Measurements from ENCODE around the gene TMEM260.

DNA sequence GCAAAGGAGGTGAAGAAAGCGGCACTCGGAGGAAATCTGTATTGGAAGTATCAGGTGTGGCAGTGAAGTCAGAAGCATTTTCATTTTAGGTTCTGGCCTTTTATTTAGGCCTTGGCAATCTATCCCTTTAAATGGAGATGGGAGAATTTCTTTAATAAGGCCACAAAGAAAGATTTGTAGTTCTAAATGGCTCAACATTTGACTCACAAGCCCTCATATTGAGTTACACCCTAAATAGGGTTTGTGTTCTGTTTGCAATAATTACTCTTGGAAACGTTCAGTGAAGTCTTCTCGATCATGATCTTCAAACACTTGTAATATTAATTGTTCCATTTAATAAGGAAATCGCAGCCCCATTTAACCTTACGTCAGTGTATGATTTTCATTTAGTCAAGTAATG is 25.3 kb upstream of the TMEM260 start:
- TF ChIP-seq, protein P1, sequence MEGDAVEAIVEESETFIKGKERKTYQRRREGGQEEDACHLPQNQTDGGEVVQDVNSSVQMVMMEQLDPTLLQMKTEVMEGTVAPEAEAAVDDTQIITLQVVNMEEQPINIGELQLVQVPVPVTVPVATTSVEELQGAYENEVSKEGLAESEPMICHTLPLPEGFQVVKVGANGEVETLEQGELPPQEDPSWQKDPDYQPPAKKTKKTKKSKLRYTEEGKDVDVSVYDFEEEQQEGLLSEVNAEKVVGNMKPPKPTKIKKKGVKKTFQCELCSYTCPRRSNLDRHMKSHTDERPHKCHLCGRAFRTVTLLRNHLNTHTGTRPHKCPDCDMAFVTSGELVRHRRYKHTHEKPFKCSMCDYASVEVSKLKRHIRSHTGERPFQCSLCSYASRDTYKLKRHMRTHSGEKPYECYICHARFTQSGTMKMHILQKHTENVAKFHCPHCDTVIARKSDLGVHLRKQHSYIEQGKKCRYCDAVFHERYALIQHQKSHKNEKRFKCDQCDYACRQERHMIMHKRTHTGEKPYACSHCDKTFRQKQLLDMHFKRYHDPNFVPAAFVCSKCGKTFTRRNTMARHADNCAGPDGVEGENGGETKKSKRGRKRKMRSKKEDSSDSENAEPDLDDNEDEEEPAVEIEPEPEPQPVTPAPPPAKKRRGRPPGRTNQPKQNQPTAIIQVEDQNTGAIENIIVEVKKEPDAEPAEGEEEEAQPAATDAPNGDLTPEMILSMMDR (conservative IDR thresholded peaks at IDR 0.05 in 1 of 2, IDR thresholded peaks at IDR 0.05 in 1 of 2; ENCODE audit: low read depth in 1 of 2, low read length in 2 of 2) = no peak
- no peak for TF ChIP-seq EZH2 (IDR thresholded peaks at IDR 0.05; ENCODE audit: low read length, missing control alignments)
